ENCODE results near the gene DNAJB7.
"Not testable (repeated sequence)": the region's sequence is repeated elsewhere in the genome, so short reads cannot be mapped to it uniquely, and the experiment has no call there.

The DNAJB7 gene

DNA sequence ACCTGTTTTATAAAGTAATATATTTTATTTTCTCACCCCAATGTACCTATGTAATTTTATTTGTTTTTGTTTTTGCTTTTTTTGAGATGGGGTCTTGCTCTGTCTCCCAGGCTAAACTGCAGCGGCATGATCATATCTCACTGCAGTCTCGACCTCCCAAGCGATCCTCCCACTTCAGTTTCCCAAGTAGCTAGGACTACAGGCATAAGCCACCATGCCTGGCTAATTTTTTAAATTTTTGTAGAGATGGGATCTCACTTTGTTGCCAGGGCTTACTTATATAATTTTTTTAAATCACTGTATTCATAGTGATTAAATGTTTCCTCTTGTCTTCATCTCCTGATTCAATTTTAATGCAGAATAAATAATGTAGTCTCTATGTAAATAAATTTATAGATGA is 13.2 kb upstream of the DNAJB7 start:
- no peaks in the 10 kb centered on the region for H3K9me3 ChIP-seq (ENCODE audit: control insufficient read depth in 1 of 2, low read length in 2 of 2)
- H3K27ac ChIP-seq (ENCODE audit: low read depth, low read length): no peak overlapping the region
- peaks cover 0 to 7% of the 10 kb centered on the region in 2 donors for H3K36me3 ChIP-seq (ENCODE audit: control insufficient read depth in 1 of 2, insufficient read depth in 2 of 2, low read length in 2 of 2)
- no peaks in the 10 kb centered on the region for H3K27me3 ChIP-seq (ENCODE audit: control insufficient read depth in 1 of 2, insufficient read depth in 2 of 2, low read length in 2 of 2)
- H3K4me1 ChIP-seq (ENCODE audit: control insufficient read depth in 1 of 2, insufficient read depth in 2 of 2, low read length in 2 of 2): peaks cover 2 to 10% of the 10 kb centered on the region in 2 donors
- H3K4me3 ChIP-seq (ENCODE audit: low read depth in 1 of 2, low read length in 2 of 2): peak overlapping the region; percentile 10 to 76
- peak overlapping the region in 1 of 2 donors; percentile 68 for H3K9ac ChIP-seq (ENCODE audit: low read depth in 1 of 2, low read length in 2 of 2)

GRCh38 chr22:40874016-40874415 is 12.1 kb upstream of the DNAJB7 start:
- no peak overlapping the region for H3K4me3 ChIP-seq (ENCODE audit: low read depth in 1 of 2, low read length in 2 of 2)
- no peaks in the 10 kb centered on the region for H3K9me3 ChIP-seq (ENCODE audit: control insufficient read depth in 1 of 2, low read length in 2 of 2)
- H3K4me1 ChIP-seq (ENCODE audit: control insufficient read depth in 1 of 2, insufficient read depth in 2 of 2, low read length in 2 of 2): peaks cover 0 to 4% of the 10 kb centered on the region in 2 donors
- no peak overlapping the region for H3K27ac ChIP-seq (ENCODE audit: low read depth, low read length)
- H3K36me3 ChIP-seq (ENCODE audit: control insufficient read depth in 1 of 2, insufficient read depth in 2 of 2, low read length in 2 of 2): peaks cover 0 to 7% of the 10 kb centered on the region in 2 donors
- H3K9ac ChIP-seq (ENCODE audit: low read depth in 1 of 2, low read length in 2 of 2): no peak overlapping the region
- H3K27me3 ChIP-seq (ENCODE audit: control insufficient read depth in 1 of 2, insufficient read depth in 2 of 2, low read length in 2 of 2): no peaks in the 10 kb centered on the region

DNA sequence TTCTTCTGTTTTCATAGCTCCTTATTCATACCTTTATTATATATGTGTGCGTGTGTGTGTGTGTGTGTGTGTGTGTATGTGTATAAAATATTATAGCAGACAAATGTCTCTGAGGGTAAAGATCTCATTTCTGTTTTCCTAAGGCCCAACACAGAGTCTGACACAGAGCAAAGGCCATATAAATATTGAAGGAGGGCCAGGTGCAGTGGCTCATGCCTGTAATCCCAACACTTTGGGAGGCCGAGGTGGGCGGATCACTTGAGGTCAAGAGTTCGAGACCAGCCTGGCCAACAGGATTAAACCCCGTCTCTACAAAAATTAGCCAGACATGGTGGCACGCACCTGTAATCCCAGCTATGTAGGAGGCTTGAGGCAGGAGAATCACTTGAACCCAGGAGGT is 6.5 kb upstream of the DNAJB7 start:
- not testable (repeated sequence) for H3K27ac ChIP-seq (ENCODE audit: low read depth, low read length); H3K4me1 ChIP-seq (ENCODE audit: control insufficient read depth in 1 of 2, insufficient read depth in 2 of 2, low read length in 2 of 2); H3K36me3 ChIP-seq (ENCODE audit: control insufficient read depth in 1 of 2, insufficient read depth in 2 of 2, low read length in 2 of 2); H3K4me3 ChIP-seq (ENCODE audit: low read depth in 1 of 2, low read length in 2 of 2); H3K9me3 ChIP-seq (ENCODE audit: control insufficient read depth in 1 of 2, low read length in 2 of 2); H3K27me3 ChIP-seq (ENCODE audit: control insufficient read depth in 1 of 2, insufficient read depth in 2 of 2, low read length in 2 of 2); H3K9ac ChIP-seq (ENCODE audit: low read depth in 1 of 2, low read length in 2 of 2)

- Histone ChIP-seq H3K4me3 (ENCODE audit: low read depth in 1 of 2, low read length in 2 of 2) (no peak overlapping the region), H3K9ac (ENCODE audit: low read depth in 1 of 2, low read length in 2 of 2) (no peak overlapping the region), H3K36me3 (ENCODE audit: control insufficient read depth in 1 of 2, insufficient read depth in 2 of 2, low read length in 2 of 2) (peaks cover 0 to 7% of the 10 kb centered on the region in 2 donors), H3K4me1 (ENCODE audit: control insufficient read depth in 1 of 2, insufficient read depth in 2 of 2, low read length in 2 of 2) (peaks cover 7 to 11% of the 10 kb centered on the region in 2 donors), H3K27ac (ENCODE audit: low read depth, low read length) (no peak overlapping the region), H3K9me3 (ENCODE audit: control insufficient read depth in 1 of 2, low read length in 2 of 2) (no peaks in the 10 kb centered on the region), H3K27me3 (ENCODE audit: control insufficient read depth in 1 of 2, insufficient read depth in 2 of 2, low read length in 2 of 2) (no peaks in the 10 kb centered on the region)
These were observed 5.2 kb upstream of the DNAJB7 start for GRCh38 chr22:40867109-40867508.

DNA sequence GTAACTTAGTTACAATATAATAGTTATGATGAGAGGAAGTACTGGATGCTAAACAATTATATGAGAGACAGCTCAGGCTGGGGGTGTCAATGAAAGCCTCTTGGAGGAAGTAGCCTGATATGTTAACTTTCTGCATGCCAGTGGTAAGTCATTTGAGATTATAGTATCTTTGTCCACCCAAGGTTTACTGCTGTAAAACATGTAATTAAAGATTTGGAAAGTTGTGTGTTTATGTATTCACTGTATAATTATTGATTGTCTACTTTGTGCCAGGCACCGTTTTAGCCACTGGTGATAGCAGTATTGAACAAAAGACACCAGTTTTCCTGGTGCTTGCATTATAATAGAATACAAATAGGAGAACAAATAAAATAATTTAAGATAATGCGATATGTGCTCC is 624 bp upstream of the DNAJB7 start:
- Histone ChIP-seq H3K9me3 (ENCODE audit: control insufficient read depth in 1 of 2, low read length in 2 of 2) (no peaks in the 10 kb centered on the region), H3K9ac (ENCODE audit: low read depth in 1 of 2, low read length in 2 of 2) (no peak overlapping the region), H3K36me3 (ENCODE audit: control insufficient read depth in 1 of 2, insufficient read depth in 2 of 2, low read length in 2 of 2) (peaks cover 0 to 16% of the 10 kb centered on the region in 2 donors), H3K27ac (ENCODE audit: low read depth, low read length) (no peak overlapping the region), H3K27me3 (ENCODE audit: control insufficient read depth in 1 of 2, insufficient read depth in 2 of 2, low read length in 2 of 2) (no peaks in the 10 kb centered on the region), H3K4me3 (ENCODE audit: low read depth in 1 of 2, low read length in 2 of 2) (no peak overlapping the region), H3K4me1 (ENCODE audit: control insufficient read depth in 1 of 2, insufficient read depth in 2 of 2, low read length in 2 of 2) (peaks cover 7 to 19% of the 10 kb centered on the region in 2 donors)

DNA sequence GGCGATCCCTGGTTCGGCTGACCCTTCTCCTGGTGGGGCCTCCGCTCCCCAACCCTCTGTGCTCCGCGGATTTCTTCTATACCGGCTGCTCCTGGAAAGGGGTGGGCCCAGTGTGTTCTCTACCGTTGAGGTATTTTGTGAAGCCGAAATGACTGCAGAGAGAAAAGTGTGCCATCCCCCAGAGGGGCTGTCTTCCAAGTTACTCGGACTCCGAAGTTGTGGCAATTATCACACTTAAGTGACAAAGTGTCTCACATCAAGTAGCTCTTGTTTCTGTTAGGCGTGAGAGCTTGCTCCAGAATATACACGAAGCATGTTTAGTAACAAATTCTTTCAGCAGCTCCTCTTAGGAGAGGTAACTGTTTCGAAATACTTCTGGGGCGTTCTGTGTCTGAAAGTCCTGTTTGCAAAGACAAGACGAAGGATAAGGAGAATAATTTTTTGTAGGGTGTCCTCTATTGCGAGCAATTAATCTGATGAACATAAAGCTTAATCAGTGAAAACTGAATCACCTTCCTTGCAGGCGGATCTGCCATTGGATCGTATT is 4.5 kb downstream of the DNAJB7 start:
- peaks cover 37 to 51% of the 10 kb centered on the region in 2 donors for H3K4me1 ChIP-seq (ENCODE audit: control insufficient read depth in 1 of 2, insufficient read depth in 2 of 2, low read length in 2 of 2)
- H3K36me3 ChIP-seq (ENCODE audit: control insufficient read depth in 1 of 2, insufficient read depth in 2 of 2, low read length in 2 of 2): peaks cover 0 to 13% of the 10 kb centered on the region in 2 donors
- peak overlapping the region; percentile 82 to 100 for H3K4me3 ChIP-seq (ENCODE audit: low read depth in 1 of 2, low read length in 2 of 2)
- H3K27me3 ChIP-seq (ENCODE audit: control insufficient read depth in 1 of 2, insufficient read depth in 2 of 2, low read length in 2 of 2): no peaks in the 10 kb centered on the region
- peak overlapping the region; percentile 99 for H3K27ac ChIP-seq (ENCODE audit: low read depth, low read length)
- H3K9me3 ChIP-seq (ENCODE audit: control insufficient read depth in 1 of 2, low read length in 2 of 2): no peaks in the 10 kb centered on the region
- peak overlapping the region; percentile 73 to 100 for H3K9ac ChIP-seq (ENCODE audit: low read depth in 1 of 2, low read length in 2 of 2)

- H3K4me3 ChIP-seq (ENCODE audit: low read depth in 1 of 2, low read length in 2 of 2): peak within 1 kb of the TSS; percentile 82 to 100
- H3K4me1 ChIP-seq (ENCODE audit: control insufficient read depth in 1 of 2, insufficient read depth in 2 of 2, low read length in 2 of 2): peaks cover 37 to 54% of the 10 kb centered on the region in 2 donors
These were observed 5.2 kb downstream of the DNAJB7 start, which contains the start of the genes ST13 and XPNPEP3 for GRCh38 chr22:40856513-40857308. ST13 (minus strand) TSS chr22:40856639; CDS start chr22:40856540, 99 bp downstream. XPNPEP3 (plus strand) TSS chr22:40857148; CDS start chr22:40857182, 34 bp downstream.

DNA sequence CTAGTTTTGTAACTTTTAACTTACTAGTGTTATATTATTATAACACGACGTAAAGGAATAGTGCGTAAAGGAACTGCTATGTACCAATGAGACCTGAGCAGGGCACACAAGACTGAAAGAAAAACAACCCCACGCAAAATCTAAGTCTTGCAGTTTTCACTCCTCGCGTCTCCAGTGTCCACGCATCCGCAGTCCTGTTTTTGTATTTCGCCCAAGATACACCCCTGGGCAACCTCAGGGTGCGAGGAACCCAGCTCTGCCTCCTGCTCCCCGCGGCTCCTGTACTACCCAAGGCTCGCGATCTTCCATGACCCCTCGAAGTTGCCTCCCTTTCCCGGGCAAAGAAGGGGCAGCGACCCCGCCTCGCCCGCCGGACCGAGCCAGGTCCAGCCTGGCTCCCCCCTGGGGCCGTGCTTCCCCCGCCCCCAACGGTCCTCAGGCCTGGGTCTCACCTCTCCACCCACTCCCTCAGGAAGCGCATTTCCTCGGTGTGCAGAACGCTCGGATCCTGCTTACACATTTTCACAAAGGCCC is 5.9 kb downstream of the DNAJB7 start:
- peak overlapping the region; percentile 82 to 100 for H3K4me3 ChIP-seq (ENCODE audit: low read depth in 1 of 2, low read length in 2 of 2)
- H3K27me3 ChIP-seq (ENCODE audit: control insufficient read depth in 1 of 2, insufficient read depth in 2 of 2, low read length in 2 of 2): no peaks in the 10 kb centered on the region
- peaks cover 37 to 54% of the 10 kb centered on the region in 2 donors for H3K4me1 ChIP-seq (ENCODE audit: control insufficient read depth in 1 of 2, insufficient read depth in 2 of 2, low read length in 2 of 2)
- H3K36me3 ChIP-seq (ENCODE audit: control insufficient read depth in 1 of 2, insufficient read depth in 2 of 2, low read length in 2 of 2): peaks cover 0 to 7% of the 10 kb centered on the region in 2 donors
- H3K27ac ChIP-seq (ENCODE audit: low read depth, low read length): peak overlapping the region; percentile 99
- H3K9ac ChIP-seq (ENCODE audit: low read depth in 1 of 2, low read length in 2 of 2): peak overlapping the region; percentile 99 to 100
- no peaks in the 10 kb centered on the region for H3K9me3 ChIP-seq (ENCODE audit: control insufficient read depth in 1 of 2, low read length in 2 of 2)

More at GRCh38 chr22:40856513-40857308, 5.2 kb downstream of the DNAJB7 start, which contains the start of the genes ST13 and XPNPEP3:
- Histone ChIP-seq H3K9me3 (ENCODE audit: control insufficient read depth in 1 of 2, low read length in 2 of 2) (no peaks in the 10 kb centered on the region), H3K36me3 (ENCODE audit: control insufficient read depth in 1 of 2, insufficient read depth in 2 of 2, low read length in 2 of 2) (peaks cover 0 to 9% of the 10 kb centered on the region in 2 donors), H3K9ac (ENCODE audit: low read depth in 1 of 2, low read length in 2 of 2) (peak within 1 kb of the TSS; percentile 99 to 100), H3K27me3 (ENCODE audit: control insufficient read depth in 1 of 2, insufficient read depth in 2 of 2, low read length in 2 of 2) (no peaks in the 10 kb centered on the region), H3K27ac (ENCODE audit: low read depth, low read length) (peak within 1 kb of the TSS; percentile 99)

DNA sequence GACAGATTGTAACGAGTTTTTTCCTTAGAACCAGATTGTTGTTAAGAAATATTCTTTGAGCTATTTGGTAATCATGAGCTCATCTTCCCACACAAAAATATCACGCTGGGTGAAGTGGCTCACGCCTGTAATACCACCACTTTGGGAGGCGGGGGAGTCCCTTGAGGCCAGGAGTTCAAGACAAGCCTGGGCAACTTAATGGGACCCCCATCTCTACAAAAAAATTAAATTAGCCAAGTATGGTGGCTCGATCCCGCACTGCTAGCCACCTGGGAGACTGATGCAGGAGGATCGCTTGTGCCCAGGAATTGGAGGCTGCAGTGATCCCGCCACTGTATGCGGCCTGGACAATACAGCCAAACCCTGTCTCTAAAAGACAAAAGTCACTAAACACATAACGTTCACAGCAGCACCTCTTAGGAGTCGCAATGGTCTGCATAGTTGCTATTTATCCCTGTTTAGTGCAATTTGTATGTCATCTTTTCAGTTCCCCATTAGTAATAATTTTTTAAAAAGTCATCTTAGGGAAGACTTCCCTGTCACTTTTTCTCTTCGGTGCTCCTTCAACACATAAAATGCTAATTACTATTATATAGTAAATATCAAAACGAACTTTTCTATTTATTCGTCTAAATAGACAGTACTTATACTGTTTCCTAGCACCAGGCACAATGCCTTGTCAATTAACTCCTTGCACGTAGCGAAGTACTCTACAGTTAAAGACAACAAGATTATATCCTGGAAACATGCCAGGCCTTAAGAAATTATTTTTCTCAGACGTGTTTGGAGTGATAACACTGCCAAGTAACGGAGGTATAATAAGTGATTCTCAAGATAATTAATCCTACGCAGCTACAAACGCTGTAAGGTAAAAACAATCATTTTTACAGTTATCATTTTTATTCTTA is 6.6 kb downstream of the DNAJB7 start:
- Histone ChIP-seq H3K9me3 (ENCODE audit: control insufficient read depth in 1 of 2, low read length in 2 of 2) (no peaks in the 10 kb centered on the region), H3K36me3 (ENCODE audit: control insufficient read depth in 1 of 2, insufficient read depth in 2 of 2, low read length in 2 of 2) (peaks cover 2 to 7% of the 10 kb centered on the region in 2 donors), H3K9ac (ENCODE audit: low read depth in 1 of 2, low read length in 2 of 2) (peak overlapping the region; percentile 99 to 100), H3K4me3 (ENCODE audit: low read depth in 1 of 2, low read length in 2 of 2) (peak overlapping the region; percentile 82 to 100), H3K27me3 (ENCODE audit: control insufficient read depth in 1 of 2, insufficient read depth in 2 of 2, low read length in 2 of 2) (no peaks in the 10 kb centered on the region), H3K27ac (ENCODE audit: low read depth, low read length) (peak overlapping the region; percentile 28), H3K4me1 (ENCODE audit: control insufficient read depth in 1 of 2, insufficient read depth in 2 of 2, low read length in 2 of 2) (peaks cover 37 to 54% of the 10 kb centered on the region in 2 donors)
